Keratinocyte (primary cell): ENCODE results near the gene RPL37A. TPM values are rescaled to one million over a fixed set of nuclear protein-coding genes. Genes with fewer than 3 reads are reported as not detected.

Experiments
- DNase-seq: peaks from one replicate; pipeline ENCODE4 v3.0.0-alpha.2; 2011; ENCODE audit warnings: low read depth, missing footprints, low spot score
- FAIRE-seq: peaks from 2 replicates; lab custom pipeline; 2011; peaks lifted over from hg19 to GRCh38; lab: Jason Lieb, UNC
- H2AFZ ChIP-seq: 2 replicates; pipeline ENCODE4 v1.6.0; 2012; ENCODE audit warnings: low read length, control low read depth, inconsistent platforms; ENCODE audit not compliant: control insufficient read depth
- H3K27ac ChIP-seq: 2 replicates; pipeline ENCODE4 v1.5.1; 2011; ENCODE audit warnings: low read length; ENCODE audit not compliant: control insufficient read depth, insufficient read depth
- H3K27me3 ChIP-seq: 3 replicates; pipeline ENCODE4 v1.6.0; 2011; ENCODE audit warnings: low read length; ENCODE audit not compliant: control insufficient read depth, insufficient read depth; ENCODE audit errors: extremely low read depth
- H3K36me3 ChIP-seq, 2 experiments: 2 replicates in 1 of 2; 3 replicates in 1 of 2; pipeline ENCODE4 v1.5.1; 2011; ENCODE audit warnings: low read length in 2 of 2, mild to moderate bottlenecking in 1 of 2; ENCODE audit not compliant: control insufficient read depth in 2 of 2, insufficient read depth in 2 of 2; ENCODE audit errors: extremely low read depth in 1 of 2
- H3K4me1 ChIP-seq: 3 replicates; pipeline ENCODE4 v1.5.1; 2011; ENCODE audit warnings: low read length; ENCODE audit not compliant: control insufficient read depth, insufficient read depth; ENCODE audit errors: extremely low read depth
- H3K4me2 ChIP-seq: 3 replicates; pipeline ENCODE4 v1.6.0; 2011; ENCODE audit warnings: low read depth, low read length; ENCODE audit not compliant: control insufficient read depth, insufficient read depth; ENCODE audit errors: extremely low read depth
- H3K4me3 ChIP-seq, 3 experiments: fragments of 200-600 bp in 1 of 3; sonication (generic) in 1 of 3; 2 replicates in 2 of 3; 3 replicates in 1 of 3; pipeline ENCODE4 v1.5.1; 2011 to 2016; ENCODE audit warnings: low read length in 3 of 3, mild to moderate bottlenecking in 3 of 3, control low read depth in 2 of 3, inconsistent platforms in 1 of 3, low read depth in 1 of 3, mixed read lengths in 1 of 3, mixed run types in 1 of 3, moderate library complexity in 1 of 3; ENCODE audit not compliant: control insufficient read depth in 2 of 3, insufficient read depth in 2 of 3; ENCODE audit errors: extremely low read depth in 1 of 3
- H3K79me2 ChIP-seq: 2 replicates; pipeline ENCODE4 v1.6.0; 2012; ENCODE audit warnings: low read length; ENCODE audit not compliant: control insufficient read depth, insufficient read depth
- H3K9ac ChIP-seq: 3 replicates; pipeline ENCODE4 v1.6.0; 2011; ENCODE audit warnings: low read length; ENCODE audit not compliant: control insufficient read depth, insufficient read depth; ENCODE audit errors: extremely low read depth
- H3K9me1 ChIP-seq: 3 replicates; pipeline ENCODE4 v1.6.0; 2011; ENCODE audit warnings: low read length; ENCODE audit not compliant: control insufficient read depth, insufficient read depth; ENCODE audit errors: extremely low read depth
- H3K9me3 ChIP-seq: 2 replicates; pipeline ENCODE4 v1.5.1; 2012; ENCODE audit warnings: low read depth, low read length; ENCODE audit not compliant: control insufficient read depth
- H4K20me1 ChIP-seq: 3 replicates; pipeline ENCODE4 v1.6.0; 2011; ENCODE audit warnings: low read length; ENCODE audit not compliant: control insufficient read depth, insufficient read depth; ENCODE audit errors: extremely low read depth
- EZH2 ChIP-seq: IDR thresholded peaks from one replicate; pipeline ENCODE4 v1.6.1; 2012; ENCODE audit warnings: inconsistent platforms, mild to moderate bottlenecking, low read length, moderate library complexity
- dilution Hi-C: fragments of 300-500 bp; cut with MboI; formaldehyde crosslinking; loops from one replicate; pipeline ENCODE4 v1.7.0; 2020; ENCODE audit warnings: low sequenced_read_pairs; ENCODE audit not compliant: extremely low pct_ligation_motif_present
- polyA plus RNA-seq, 5 experiments: library from polyadenylated mRNA; depleted of rRNA in 3 of 5; stranded (reverse) in 3 of 5; stranded (forward) in 1 of 5; unstranded in 1 of 5; fragments of >200 nt; gene quantifications; 1 replicate in 1 of 5; 2 replicates in 3 of 5; 3 replicates in 1 of 5; pipeline versions ENCODE4 v1.2.1 to v1.2.3, GENCODE V29; 2011 to 2012; ENCODE audit warnings: missing spikeins in 2 of 5, low read depth in 1 of 5, low replicate concordance in 1 of 5
- TF ChIP-seq, protein P1 (sequence below), 3 experiments: IDR thresholded peaks in 1 of 3; conservative IDR thresholded peaks in 1 of 3; optimal IDR thresholded peaks in 1 of 3; 2 replicates in 2 of 3; 3 replicates in 1 of 3; pipeline versions ENCODE3 to v1.5.1; 2011; ENCODE audit warnings: low read length in 3 of 3, mild to moderate bottlenecking in 3 of 3, moderate library complexity in 2 of 3, control low read depth in 1 of 3, inconsistent platforms in 1 of 3; ENCODE audit not compliant: insufficient read depth in 2 of 3; ENCODE audit errors: extremely low read depth in 1 of 3

RPL37A gene
- polyA plus RNA-seq, 1 donor (not counting 4 experiments of a cell fraction or from before 2014, with no cell fraction given): 4,257 TPM

- TF ChIP-seq, protein P1, sequence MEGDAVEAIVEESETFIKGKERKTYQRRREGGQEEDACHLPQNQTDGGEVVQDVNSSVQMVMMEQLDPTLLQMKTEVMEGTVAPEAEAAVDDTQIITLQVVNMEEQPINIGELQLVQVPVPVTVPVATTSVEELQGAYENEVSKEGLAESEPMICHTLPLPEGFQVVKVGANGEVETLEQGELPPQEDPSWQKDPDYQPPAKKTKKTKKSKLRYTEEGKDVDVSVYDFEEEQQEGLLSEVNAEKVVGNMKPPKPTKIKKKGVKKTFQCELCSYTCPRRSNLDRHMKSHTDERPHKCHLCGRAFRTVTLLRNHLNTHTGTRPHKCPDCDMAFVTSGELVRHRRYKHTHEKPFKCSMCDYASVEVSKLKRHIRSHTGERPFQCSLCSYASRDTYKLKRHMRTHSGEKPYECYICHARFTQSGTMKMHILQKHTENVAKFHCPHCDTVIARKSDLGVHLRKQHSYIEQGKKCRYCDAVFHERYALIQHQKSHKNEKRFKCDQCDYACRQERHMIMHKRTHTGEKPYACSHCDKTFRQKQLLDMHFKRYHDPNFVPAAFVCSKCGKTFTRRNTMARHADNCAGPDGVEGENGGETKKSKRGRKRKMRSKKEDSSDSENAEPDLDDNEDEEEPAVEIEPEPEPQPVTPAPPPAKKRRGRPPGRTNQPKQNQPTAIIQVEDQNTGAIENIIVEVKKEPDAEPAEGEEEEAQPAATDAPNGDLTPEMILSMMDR (optimal IDR thresholded peaks at IDR 0.05 in 1 of 3, IDR thresholded peaks at IDR 0.05 in 1 of 3, conservative IDR thresholded peaks at IDR 0.05 in 1 of 3; ENCODE audit: extremely low read depth in 1 of 3, insufficient read depth in 2 of 3, low read length in 3 of 3): no peak
- Histone ChIP-seq H2AFZ (peak overlapping the region; percentile 84), H3K4me3 (peak overlapping the region; percentile 62 to 96 (median 79)), H3K79me2 (peaks cover 52% of the 10 kb centered on the region), H3K4me2 (peak overlapping the region; percentile 90), H3K36me3 (peaks cover 17 to 38% of the 10 kb centered on the region in 2 experiments), H3K4me1 (peaks cover 43% of the 10 kb centered on the region), H3K9ac (peak overlapping the region; percentile 94), H4K20me1 (peaks cover 19% of the 10 kb centered on the region), H3K9me1 (no peaks in the 10 kb centered on the region), H3K9me3 (no peaks in the 10 kb centered on the region), H3K27ac (peak overlapping the region; percentile 84), H3K27me3 (no peaks in the 10 kb centered on the region)
- dilution Hi-C loops: no loop called here
- DNase-seq (no peak), FAIRE-seq (no peak)
Measured at GRCh38 chr2:216498070-216498378, 620 bp upstream of the RPL37A start.

GRCh38 chr2:216499641-216500218, 1.1 kb downstream of the RPL37A start:
- dilution Hi-C loops: no loop called here
- peaks cover 22% of the 10 kb centered on the region for H4K20me1 ChIP-seq
- peaks cover 26 to 55% of the 10 kb centered on the region in 2 experiments for H3K36me3 ChIP-seq
- TF ChIP-seq EZH2: no peak
- no peak for FAIRE-seq
- H3K9ac ChIP-seq: peak overlapping the region; percentile 94
- no peak for DNase-seq
- H3K27me3 ChIP-seq: no peaks in the 10 kb centered on the region
- H3K4me2 ChIP-seq: peak overlapping the region; percentile 97
- no peaks in the 10 kb centered on the region for H3K9me1 ChIP-seq
- H3K9me3 ChIP-seq: no peaks in the 10 kb centered on the region
- peak overlapping the region; percentile 62 to 96 (median 79) for H3K4me3 ChIP-seq
- no peak overlapping the region for H2AFZ ChIP-seq
- H3K27ac ChIP-seq: peak overlapping the region; percentile 84
- peaks cover 35% of the 10 kb centered on the region for H3K4me1 ChIP-seq
- peaks cover 57% of the 10 kb centered on the region for H3K79me2 ChIP-seq

- H3K9ac ChIP-seq: peak overlapping the region; percentile 94
- H3K27ac ChIP-seq: no peak overlapping the region
- H3K4me3 ChIP-seq: peak overlapping the region; percentile 62 to 96 (median 79)
- peaks cover 30% of the 10 kb centered on the region for H3K4me1 ChIP-seq
- peak overlapping the region; percentile 97 for H3K4me2 ChIP-seq
- dilution Hi-C loops: no loop called here
- H3K79me2 ChIP-seq: peaks cover 57% of the 10 kb centered on the region
- no peaks in the 10 kb centered on the region for H3K9me1 ChIP-seq
- H3K27me3 ChIP-seq: no peaks in the 10 kb centered on the region
- no peak for FAIRE-seq
- peaks cover 28 to 59% of the 10 kb centered on the region in 2 experiments for H3K36me3 ChIP-seq
- H2AFZ ChIP-seq: no peak overlapping the region
- TF ChIP-seq, protein P1 (optimal IDR thresholded peaks at IDR 0.05 in 1 of 3, IDR thresholded peaks at IDR 0.05 in 1 of 3, conservative IDR thresholded peaks at IDR 0.05 in 1 of 3; ENCODE audit: extremely low read depth in 1 of 3, insufficient read depth in 2 of 3, low read length in 3 of 3): no peak
- no peak for TF ChIP-seq EZH2
- peaks cover 22% of the 10 kb centered on the region for H4K20me1 ChIP-seq
- DNase-seq: no peak
- no peaks in the 10 kb centered on the region for H3K9me3 ChIP-seq
Measured at GRCh38 chr2:216500572-216500971, 1.9 kb downstream of the RPL37A start.
